Erythroblast (primary cell): ENCODE measurements around the gene CHSY1.

Experiments
- GATA1 ChIP-seq: IDR thresholded peaks from 2 replicates; pipeline ENCODE4 v1.6.1; 2011; ENCODE audit warnings: low read depth, mild to moderate bottlenecking, control low read depth, low read length, moderate library complexity
- POLR2A ChIP-seq: IDR thresholded peaks from 2 replicates; pipeline ENCODE4 v1.6.1; 2011; ENCODE audit warnings: mild to moderate bottlenecking, low read length

DNA sequence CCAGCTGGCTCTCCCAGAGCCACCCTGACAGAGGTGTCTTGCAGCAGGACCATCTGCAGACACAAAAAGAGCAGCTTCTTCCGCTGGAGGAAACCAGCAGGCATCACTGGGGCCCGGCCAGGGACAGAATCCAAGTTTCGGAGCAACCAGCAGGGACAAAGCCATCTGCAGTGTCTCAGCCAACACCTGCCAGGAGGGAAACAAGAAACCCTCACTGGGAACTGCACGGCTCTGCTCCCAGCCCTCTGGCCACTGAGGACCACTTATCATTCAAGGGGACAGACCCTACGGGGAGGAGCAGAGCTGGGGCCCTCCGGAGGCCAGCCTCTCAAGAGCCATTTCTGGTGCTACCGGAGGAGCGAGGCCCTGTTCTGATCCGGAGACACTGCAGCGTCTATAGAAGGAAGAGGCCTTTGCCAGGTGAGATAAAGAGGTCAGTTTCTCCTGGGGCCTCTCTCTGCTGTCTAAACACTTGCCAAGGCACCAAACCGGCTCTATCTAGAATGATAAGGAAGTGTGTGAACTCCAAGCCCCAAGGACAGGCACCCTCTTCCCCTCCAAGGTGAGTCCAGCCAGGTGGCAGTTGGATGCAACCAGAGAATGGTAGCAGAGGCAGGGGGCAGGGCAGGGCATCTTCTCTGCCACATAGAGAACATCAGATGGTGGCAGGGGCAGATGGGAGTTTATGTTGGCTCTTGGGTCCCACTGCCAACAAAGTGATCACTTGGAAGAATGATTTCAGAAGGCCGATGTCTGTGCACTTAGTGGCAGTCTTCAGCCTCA is 89.0 kb downstream of the CHSY1 start:
- TF ChIP-seq POLR2A: no peak
- no peak for TF ChIP-seq GATA1
